GM21528 (cell line): ENCODE data around the gene LIME1.

Experiments
- ATAC-seq: cut with Tn5 transposase; IDR thresholded peaks from one replicate; pipeline ENCODE4 v1.9.1; 2021; ENCODE audit warnings: mild to moderate bottlenecking, moderate library complexity; ENCODE audit not compliant: unreplicated experiment, low FRiP score

LIME1 gene

DNA sequence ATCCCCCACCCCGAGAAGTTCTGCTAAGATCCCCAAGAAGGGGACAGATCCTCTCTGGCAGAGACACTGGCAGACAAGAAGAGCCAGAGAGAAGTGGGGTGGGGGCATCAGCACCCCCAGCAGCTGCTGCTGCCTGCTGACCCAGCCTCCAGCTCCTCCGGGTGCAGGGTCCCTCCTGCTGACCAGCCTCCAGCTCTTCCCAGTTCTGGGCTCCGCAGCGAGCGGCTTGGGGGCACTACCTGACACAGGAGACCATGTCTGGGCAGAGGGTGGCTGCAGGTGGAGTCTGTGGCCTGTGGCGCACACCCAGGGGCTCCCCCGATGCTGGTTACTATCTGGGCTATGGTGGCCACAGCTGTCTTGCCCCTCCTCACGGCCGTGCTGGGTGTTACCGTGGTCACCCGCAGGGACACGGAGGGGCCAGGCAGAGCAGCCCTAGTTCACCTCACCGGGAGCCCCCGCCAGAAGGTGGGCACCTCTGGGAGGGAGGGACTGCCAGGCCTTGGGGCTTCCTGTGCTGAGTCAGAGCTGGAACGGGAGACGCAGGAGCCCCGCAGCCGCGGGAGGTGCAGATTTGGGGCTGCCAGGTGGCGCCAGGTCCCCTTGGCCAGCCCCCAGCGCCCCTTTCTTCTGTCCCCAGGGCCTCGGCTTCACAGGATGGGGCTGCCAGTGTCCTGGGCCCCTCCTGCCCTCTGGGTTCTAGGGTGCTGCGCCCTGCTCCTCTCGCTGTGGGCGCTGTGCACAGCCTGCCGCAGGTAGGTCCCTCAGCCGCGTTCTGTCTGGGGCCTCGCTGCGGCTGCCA is 630 bp downstream of the LIME1 start:
- no peak for ATAC-seq

DNA sequence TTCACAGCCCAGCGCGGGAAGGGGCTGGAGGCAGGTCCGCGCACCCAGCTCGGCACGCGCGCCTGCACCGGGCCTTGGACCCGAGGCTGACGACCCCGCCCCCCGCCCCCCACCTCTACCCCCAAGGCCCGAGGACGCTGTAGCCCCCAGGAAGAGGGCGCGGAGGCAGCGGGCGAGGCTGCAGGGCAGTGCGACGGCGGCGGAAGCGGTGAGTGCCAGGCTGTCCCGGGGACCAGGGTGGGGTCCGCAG is 1.2 kb downstream of the LIME1 start:
- no peak for ATAC-seq

- ATAC-seq: no peak
Observed at GRCh38 chr20:63737945-63738686, 1.7 kb downstream of the LIME1 start.

- no peak for ATAC-seq
Observed at GRCh38 chr20:63738687-63739129, 2.2 kb downstream of the LIME1 start.

DNA sequence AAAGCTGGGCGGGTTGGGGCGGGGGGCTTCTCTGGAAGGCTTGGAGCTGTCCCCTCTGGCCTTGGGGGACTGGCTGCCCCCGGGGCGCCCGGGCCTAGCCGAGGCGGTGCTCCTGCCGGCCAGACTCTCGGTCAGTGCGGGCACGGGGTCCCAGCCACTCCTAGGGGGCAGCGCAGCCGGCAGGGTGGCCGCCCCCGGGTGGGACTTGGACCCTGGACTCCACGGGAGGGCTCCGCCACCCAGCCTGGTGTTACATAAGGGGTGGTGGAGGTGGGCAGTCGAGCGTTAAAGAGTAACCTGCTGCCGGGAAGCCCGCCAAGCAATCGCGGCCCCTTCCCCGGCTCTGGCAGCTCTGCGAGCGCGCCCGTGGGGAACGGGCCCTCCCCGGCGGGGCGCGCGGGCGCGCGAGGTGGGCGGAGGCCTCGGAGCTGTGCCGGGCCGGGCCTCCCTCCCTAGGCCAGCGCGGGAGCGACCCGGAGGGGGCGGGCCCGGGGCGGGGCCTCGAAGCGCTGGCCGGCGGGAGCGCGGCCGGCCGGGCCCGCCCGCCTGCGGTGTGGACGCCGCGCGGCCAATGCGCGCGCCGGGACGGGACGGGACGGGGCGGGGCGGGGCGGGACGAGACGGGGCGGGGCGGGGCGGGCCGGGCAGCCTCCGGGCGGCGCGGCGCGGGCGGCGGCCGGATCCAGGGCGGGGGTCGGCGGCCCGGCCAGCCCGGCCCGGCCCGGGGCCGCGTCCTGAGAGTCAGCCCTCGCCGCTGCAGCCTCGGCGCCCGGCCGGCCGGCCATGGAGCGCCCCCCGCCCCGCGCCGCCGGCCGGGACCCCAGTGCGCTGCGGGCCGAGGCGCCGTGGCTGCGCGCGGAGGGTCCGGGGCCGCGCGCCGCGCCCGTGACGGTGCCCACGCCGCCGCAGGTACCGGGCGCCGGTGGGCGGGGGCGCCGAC is 2.9 kb downstream of the LIME1 start, which contains the start of gene SLC2A4RG:
Gene SLC2A4RG (plus strand): TSS at position 647 of the 940 bp plus-strand sequence. CDS start 137 bp downstream, at position 784.
- ATAC-seq: peak; percentile 36

GRCh38 chr20:63740070-63740626 is 3.7 kb downstream of the LIME1 start:
- ATAC-seq: no peak

GRCh38 chr20:63740627-63741353 is 4.3 kb downstream of the LIME1 start:
- ATAC-seq: no peak

DNA sequence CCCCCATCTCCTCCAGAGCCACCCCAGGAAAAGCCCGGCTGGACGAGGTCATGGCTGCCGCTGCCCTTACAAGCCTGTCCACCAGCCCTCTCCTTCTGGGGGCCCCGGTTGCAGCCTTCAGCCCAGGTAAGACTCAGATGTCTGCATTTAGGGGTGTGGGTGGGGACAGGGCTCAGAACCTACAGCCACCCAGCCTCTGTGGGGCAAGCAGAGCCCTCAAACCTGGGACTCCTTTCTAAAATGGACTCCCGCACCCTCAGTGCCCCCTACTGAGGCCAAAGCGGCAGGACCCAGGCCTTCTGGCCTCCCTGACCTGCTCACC is 4.9 kb downstream of the LIME1 start:
- ATAC-seq: no peak

GRCh38 chr20:63741676-63742380 is 5.4 kb downstream of the LIME1 start:
- ATAC-seq: no peak

GRCh38 chr20:63742381-63743024 is 6.0 kb downstream of the LIME1 start:
- no peak for ATAC-seq

- no peak for ATAC-seq
Observed at GRCh38 chr20:63743210-63743970, 6.9 kb downstream of the LIME1 start.

DNA sequence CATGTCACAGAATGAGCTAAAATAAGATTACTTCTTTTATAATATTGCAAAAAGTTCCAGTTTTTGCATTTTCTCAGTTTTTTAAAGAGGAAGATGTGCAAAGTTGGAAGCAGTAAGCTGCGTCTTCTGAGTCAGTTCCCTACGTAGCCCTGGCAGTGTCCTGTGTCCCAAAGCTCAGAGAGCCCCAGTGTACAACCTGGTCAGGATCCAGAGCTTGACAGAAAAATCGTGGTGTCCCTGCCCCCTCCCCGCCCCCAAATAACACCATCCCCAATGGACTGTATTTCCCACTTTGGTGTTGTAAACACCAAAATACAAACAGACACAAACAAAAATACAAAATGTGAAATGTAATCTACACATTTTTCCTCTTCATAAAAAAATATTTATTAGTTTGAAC is 7.7 kb downstream of the LIME1 start:
- ATAC-seq: no peak

DNA sequence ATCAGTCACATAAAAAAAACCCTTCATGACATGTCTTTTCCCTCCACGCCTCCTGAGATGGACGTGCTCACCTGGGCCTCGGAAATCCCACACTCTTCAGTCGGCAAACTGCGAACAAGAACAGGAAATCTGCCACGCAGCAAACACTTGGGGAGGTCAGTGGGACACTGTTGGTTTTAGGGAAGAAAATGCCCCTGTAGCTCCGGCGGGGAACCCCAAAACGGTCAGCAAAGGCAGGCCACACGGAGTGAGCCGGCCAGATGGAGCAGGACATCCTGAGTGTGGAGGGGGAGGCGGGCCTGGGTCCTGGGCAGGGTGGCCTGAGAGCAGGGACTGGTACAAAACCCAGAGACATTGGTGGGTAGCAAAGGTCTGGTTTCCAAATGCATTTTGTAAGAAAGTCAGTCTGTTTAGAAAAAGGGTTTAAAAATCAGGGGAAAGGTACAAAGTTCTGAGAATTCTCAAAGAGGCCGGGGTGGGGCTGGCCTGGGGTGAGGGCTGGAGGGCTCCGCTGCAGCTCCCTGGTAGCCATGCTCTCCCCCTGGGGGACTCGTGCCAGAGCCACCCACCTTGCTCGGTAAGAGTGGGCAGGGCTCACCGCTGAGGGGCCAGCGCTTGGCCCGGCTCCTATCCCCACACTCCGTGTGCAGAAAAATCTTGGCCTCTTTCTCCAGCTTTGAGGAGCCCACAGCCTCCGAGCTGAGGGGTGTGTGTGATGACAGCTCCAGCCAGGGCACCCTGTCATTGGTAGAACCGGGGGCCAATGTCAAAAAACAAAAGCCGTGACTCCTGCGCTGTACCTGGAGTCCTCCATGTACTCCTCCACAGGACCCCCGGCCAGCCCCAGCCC is 8.3 kb downstream of the LIME1 start:
- ATAC-seq: no peak

- ATAC-seq: no peak
Observed at GRCh38 chr20:63745424-63745805, 9.0 kb downstream of the LIME1 start.

DNA sequence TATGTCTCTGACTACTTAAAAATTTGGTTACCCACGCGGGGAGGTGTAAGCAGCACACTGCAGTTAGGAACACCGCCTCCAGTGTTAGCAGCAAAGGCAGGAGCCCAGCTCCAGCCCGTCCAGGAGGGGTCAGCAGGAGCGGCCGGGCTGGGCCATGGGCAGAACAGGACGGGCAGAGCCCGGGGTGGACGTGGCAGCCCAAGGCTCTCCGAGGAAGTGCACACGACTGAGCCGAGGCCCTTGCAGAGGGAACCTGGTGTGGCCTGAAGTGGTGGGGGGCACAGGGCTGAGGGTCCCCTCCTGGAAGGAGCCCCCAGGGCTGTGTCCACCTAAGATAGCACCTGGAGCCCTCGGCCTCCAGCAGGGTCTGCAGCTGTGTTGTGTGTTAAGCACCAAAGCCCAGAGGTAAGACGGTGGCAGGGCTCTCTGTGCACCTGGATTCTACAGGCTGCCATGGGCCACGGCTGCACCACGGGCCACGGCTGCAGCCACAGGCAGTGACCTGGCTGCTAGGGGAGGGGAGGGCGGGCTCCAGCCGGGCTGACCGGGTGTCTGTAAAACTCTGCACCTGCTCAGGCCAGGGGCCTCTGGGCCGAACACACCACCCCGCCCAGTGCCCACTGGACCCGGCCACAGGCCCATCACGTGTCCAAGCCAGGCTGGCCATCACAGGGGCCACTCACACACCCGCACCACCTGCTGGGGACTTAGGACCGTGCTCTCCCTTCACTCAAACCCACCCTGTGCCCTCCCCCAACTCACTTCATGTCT is 9.7 kb downstream of the LIME1 start:
- no peak for ATAC-seq

DNA sequence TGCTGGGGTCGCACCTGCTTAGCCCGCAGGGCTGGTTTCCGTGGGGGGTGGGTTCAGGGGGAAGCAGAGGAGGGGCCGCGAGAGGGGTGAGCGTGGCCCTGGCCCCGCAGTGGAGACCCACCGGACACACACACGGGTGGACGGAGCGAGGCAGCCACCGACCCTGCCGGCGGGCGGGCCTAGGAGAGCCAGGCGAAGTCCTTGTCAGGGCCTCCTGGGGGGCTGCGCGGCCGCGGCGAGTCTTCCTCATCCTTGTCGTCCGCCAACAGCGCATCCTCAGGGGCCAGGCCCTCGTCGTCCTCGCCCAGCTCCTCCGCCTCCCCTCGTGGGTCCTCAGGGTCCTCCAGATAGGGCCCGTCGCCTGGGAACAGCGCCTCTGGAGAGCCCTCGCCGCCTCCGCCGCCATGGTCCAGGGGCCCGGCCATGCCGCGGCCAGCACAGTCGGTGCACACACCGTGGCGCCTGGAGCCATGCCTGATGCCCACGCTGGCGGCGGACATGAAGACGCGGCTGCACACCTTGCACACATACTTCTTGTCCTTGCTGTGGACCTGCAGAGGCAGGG is 10.4 kb downstream of the LIME1 start:
- no peak for ATAC-seq
